ENCODE measurements around the gene UTP15.
A peak's percentile ranks its signal among the peaks of the same experiment; 100 is the strongest.

UTP15 gene

GRCh38 chr5:73565139-73565968 lies at the start of gene UTP15, which contains the start of gene ANKRA2:
TSS of gene UTP15 (plus strand) at chr5:73565743. CDS start at chr5:73567345, 1,602 bp downstream.
TSS of gene ANKRA2 (minus strand) at chr5:73565639. CDS start at chr5:73562881, 2,758 bp downstream.
- DNase-seq (ENCODE audit: low spot score) = peak; percentile 80

- DNase-seq (ENCODE audit: low spot score) = peak; percentile 83
These were observed 45.8 kb upstream of the UTP15 start for GRCh38 chr5:73519531-73520283.

- no peak for DNase-seq (ENCODE audit: low spot score)
These were observed 42.6 kb upstream of the UTP15 start for GRCh38 chr5:73522989-73523388.

GRCh38 chr5:73523861-73524260 lies 41.7 kb upstream of the UTP15 start:
- no peak for DNase-seq (ENCODE audit: low spot score)

DNA sequence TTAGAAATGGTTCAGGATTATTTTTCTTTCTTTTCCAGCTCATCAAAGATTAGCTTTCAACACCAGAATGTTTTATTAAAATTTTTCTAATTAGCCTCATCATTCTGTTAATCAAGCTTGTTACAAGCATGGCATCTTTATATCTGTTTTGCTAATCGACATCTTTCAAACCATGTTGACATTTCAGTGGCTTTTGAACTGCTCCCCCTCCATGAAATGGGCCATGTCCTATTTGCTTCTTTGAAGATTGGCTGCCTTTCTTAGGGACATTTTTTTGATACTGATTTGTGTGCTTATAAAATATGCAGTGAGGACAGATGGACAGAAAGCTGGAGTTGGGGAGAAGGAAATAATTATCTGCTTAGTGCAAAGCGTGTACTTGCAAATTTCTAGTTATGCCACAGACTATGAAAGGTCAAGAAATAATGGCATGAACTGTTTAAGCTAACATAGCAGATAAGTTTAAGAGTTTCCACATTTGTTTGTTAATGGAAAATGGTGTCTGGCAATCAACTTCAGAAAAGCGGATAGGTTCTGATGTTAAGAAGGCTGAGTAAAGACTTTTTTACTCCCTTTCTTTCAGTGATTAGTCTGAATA lies 39.8 kb upstream of the UTP15 start:
- no peak for DNase-seq (ENCODE audit: low spot score)

DNA sequence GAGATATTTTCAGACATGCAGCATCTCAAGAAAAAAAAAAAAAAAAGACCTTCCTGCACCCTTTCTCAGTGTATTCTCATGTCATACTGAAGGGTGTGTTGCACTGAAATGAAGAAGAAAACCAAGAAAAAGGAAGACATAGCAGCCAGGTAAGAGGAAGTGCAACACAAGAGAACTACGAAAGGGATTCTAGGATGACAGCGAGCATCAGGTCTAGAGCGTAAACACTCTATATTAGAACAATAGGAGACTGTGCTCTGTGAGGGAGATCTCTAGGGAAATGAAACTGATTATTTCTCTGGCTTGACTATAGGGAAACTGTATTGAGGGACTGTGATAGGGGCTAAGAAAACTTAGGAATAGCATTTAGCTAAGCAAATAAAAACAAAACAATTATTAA lies 37.3 kb upstream of the UTP15 start:
- DNase-seq (ENCODE audit: low spot score) = no peak

DNA sequence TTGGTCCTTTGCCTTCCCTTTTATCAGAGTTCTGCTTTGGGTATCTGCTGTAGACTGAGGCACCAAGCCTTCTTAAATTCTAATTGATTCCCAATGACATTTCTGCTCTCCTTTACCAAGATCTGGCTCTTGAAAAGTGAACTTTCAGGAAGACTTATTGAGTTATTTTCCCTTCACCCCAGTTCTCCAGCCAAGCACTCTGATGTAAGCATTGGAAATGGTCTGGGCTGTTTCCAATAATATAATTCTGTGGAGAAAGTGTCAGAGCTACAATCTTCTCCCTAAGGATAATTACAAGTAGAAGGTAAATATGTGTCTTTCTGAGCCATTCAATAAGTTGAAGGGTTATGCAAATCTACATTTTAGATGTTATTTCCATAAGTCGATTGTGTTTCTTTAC lies 36.5 kb upstream of the UTP15 start:
- no peak for DNase-seq (ENCODE audit: low spot score)

DNA sequence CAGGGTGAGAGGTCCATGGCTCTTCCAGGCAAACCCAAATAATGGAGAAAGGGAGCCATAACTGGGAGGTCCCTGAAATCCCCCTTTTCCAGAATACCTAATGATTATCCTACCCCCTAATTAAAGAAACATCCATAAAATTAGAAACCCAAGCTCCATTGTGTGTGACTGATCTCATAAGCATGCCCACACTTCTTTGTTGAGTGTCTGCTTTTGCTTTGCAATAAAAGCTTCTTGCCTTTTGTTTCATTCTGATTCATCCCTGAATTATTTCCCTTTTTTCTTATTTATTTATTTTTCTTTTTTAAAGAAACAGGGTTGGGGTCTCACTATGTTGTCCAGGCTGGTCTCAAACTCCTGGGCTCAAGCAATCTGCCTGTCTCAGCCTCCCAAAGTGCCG lies 34.2 kb upstream of the UTP15 start:
- no peak for DNase-seq (ENCODE audit: low spot score)

DNA sequence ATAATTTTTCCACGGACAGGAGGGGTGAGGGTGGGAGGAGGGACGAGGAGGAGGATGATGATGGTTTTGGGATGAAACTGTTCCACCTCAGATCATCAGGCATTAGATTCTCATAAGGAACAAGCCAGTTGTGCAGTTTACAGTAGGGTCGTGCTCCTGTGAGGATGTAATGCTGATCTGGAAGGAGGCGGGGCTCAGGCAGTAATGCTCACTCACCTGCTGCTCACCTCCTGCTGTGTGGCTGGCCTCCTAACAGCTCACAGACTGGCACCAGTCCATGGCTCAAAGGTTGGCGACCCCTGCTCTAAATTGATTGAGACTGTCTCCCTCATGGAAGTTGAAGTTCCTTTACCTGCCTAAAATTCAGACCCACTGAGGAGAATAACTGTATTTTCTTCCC lies 33.3 kb upstream of the UTP15 start:
- no peak for DNase-seq (ENCODE audit: low spot score)

GRCh38 chr5:73534011-73534644 lies 31.4 kb upstream of the UTP15 start:
- DNase-seq (ENCODE audit: low spot score) = no peak

- DNase-seq (ENCODE audit: low spot score) = no peak
These were observed 30.6 kb upstream of the UTP15 start for GRCh38 chr5:73534971-73535370.

DNA sequence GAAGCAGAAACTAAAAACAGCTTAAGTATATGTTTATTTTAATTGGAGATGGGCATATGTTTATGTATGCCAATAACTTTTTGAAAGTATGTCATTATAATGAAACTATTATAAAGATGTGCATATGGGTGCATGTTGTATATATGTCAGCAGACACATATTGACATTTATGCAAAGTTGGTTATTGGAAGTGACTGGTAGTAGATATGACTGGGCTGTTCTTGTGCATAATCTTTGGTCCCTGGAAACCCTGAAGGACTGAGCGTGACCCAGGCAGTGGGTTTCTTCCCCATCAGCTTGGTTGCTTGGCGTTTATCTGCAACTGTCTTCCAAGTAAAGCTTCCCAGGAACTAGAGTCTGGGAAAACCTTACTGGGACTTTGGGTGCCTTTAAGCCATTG lies 25.8 kb upstream of the UTP15 start:
- DNase-seq (ENCODE audit: low spot score) = no peak

DNA sequence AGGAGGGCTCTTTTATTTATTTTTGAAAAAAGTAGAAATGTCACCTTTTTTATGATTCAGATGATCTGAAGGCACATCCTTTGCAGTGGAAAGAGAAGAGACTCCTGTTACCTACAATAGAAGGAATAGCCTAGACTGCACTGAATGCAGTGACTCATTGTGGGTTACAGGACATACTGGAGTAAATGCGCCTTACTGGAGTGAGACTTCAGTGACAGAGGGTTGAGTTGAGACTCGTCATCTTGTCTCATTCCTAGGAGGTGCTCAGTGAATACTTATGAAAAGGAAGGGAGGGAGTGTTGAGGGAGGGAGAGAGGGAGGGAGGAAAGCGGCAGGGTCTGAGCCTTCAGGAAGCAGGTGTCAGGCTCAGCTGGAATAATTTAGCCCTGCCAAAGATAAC lies 25.4 kb upstream of the UTP15 start:
- peak; percentile 46 for DNase-seq (ENCODE audit: low spot score)

- DNase-seq (ENCODE audit: low spot score) = no peak
These were observed 23.5 kb upstream of the UTP15 start for GRCh38 chr5:73542020-73542419.

- DNase-seq (ENCODE audit: low spot score) = no peak
These were observed 20.8 kb upstream of the UTP15 start for GRCh38 chr5:73544429-73545402.

DNA sequence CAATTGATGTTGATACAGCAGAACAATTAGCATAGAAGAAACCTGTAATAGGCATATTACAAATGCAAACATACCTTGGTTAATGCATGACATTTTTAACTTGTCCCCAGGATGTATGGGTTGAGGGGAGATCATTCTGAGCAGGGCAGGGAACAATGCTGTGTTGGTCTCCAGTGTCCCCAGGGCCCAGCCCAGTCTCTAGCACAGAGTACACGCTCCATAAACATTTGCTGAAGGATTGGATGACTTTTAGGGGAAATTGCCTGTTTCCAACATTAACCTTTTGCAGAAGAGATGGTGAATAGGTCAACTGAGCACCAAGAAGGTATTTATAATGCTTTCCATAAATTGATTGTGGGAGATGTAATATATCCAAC lies 20.2 kb upstream of the UTP15 start:
- no peak for DNase-seq (ENCODE audit: low spot score)

DNA sequence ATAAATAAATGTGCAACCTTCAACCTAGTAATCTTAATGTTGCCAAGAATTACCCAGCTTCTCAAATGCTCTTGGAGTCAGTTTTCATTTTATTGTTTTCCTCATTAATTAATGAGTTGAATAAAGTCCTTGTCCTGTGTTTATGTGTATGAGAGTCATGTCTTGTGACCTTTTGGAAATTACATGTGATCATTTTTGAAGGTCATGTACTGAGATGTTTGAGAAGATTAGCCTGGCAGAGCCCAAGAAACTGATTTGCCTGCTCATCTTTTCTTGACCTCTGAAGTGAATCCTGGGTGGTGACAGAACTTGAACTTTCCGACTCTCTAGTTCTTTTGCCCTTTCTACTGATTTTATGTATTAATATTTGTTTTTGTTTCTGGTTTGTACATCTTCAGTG lies 15.5 kb upstream of the UTP15 start:
- no peak for DNase-seq (ENCODE audit: low spot score)

- DNase-seq (ENCODE audit: low spot score) = no peak
These were observed 12.9 kb upstream of the UTP15 start for GRCh38 chr5:73552642-73553041.

DNA sequence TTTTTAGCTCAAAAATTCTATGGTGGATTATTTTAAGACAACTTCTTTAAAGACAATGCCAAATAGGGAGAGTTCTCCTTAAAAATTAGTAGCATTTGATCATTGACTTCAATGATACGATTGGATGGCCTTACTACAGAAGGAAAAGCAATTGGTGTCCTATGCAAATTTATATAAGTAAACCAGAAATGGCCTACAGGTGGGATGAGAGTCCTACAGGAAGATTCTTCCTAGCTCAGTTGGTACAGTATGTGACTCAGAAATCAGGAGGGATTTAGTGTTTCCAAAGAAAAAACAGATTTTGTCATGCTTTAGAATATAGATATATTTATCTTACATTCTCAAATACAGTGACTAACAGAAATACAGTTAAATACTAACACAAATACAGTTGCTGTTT lies 6.6 kb upstream of the UTP15 start:
- DNase-seq (ENCODE audit: low spot score) = no peak

GRCh38 chr5:73564018-73564417 lies 1.5 kb upstream of the UTP15 start:
- no peak for DNase-seq (ENCODE audit: low spot score)

DNA sequence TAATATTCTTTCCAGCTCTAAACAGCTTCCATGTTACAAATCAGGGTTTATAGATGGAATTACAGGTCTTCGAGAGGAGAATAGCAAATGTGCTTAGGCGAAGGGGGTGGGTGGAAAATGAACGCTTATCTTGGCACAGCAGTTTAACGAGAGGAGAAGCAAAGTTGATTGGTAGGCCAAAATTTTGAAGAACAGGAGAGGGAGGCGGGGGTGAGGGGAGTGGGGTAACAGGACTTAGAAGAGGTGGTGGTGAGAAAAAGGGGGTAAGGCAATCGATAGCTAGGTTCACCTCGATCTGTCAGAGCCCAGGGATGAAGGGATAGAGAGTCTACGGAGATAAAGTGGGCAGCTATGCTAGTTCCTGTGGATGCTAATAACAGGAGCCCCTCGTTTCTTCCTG lies 868 bp upstream of the UTP15 start:
- DNase-seq (ENCODE audit: low spot score) = no peak

Data from hepatic stellate cell (primary cell).